ENCODE measurements around the gene TAX1BP1. TPM values are rescaled to one million over a fixed set of nuclear protein-coding genes. Genes with fewer than 3 reads are reported as not detected.

Gene TAX1BP1
- polyA plus RNA-seq, 1 donor from 2014 or later: 115 TPM

GRCh38 chr7:27822245-27822644 is 82.3 kb downstream of the TAX1BP1 start:
- H3K9ac ChIP-seq (ENCODE audit: low read length): no peak overlapping the region
- H3K27ac ChIP-seq (ENCODE audit: low read length): no peak overlapping the region
- H3K36me3 ChIP-seq (ENCODE audit: insufficient read depth, low read length): no peaks in the 10 kb centered on the region
- no peaks in the 10 kb centered on the region for H3K9me2 ChIP-seq (ENCODE audit: insufficient read depth, low read length)
- TF ChIP-seq EP300 (conservative IDR thresholded peaks at IDR 0.05; ENCODE audit: poor library complexity, severe bottlenecking): no peak
- no peak for TF ChIP-seq SMC3 (conservative IDR thresholded peaks at IDR 0.05; ENCODE audit: poor library complexity)
- TF ChIP-seq CTCF (IDR thresholded peaks at IDR 0.05; ENCODE audit: poor library complexity, severe bottlenecking): no peak
- TF ChIP-seq MXI1 (conservative IDR thresholded peaks at IDR 0.05; ENCODE audit: poor library complexity, severe bottlenecking): no peak
- no peak for TF ChIP-seq TAF1 (IDR thresholded peaks at IDR 0.05; ENCODE audit: low read depth)
- no peak for TF ChIP-seq RAD21 (conservative IDR thresholded peaks at IDR 0.05)
- no peak for TF ChIP-seq POLR2AphosphoS5 (IDR thresholded peaks at IDR 0.05)
- no peak for TF ChIP-seq REST (IDR thresholded peaks at IDR 0.05; ENCODE audit: borderline replicate concordance)
- TF ChIP-seq EZH2 (IDR thresholded peaks at IDR 0.05; ENCODE audit: borderline replicate concordance, insufficient read depth, low read length, poor library complexity, severe bottlenecking): no peak
- H3K4me2 ChIP-seq (ENCODE audit: low read length): no peak overlapping the region
- H4K20me1 ChIP-seq (ENCODE audit: insufficient read depth): no peaks in the 10 kb centered on the region
- H3F3A ChIP-seq (ENCODE audit: insufficient read depth, low read length, poor library complexity, severe bottlenecking): no peaks in the 10 kb centered on the region
- H2AFZ ChIP-seq (ENCODE audit: low read depth, low read length): no peak overlapping the region
- no peaks in the 10 kb centered on the region for H3K9me3 ChIP-seq (ENCODE audit: low read length)
- no peak overlapping the region for H3K4me3 ChIP-seq (ENCODE audit: low read length)
- H3K27me3 ChIP-seq (ENCODE audit: insufficient read depth, low read depth, low read length): no peaks in the 10 kb centered on the region
- no peaks in the 10 kb centered on the region for H3K79me2 ChIP-seq (replicated peaks; ENCODE audit: insufficient read depth, low read length)

GRCh38 chr7:27825891-27826290 is 85.9 kb downstream of the TAX1BP1 start:
- no peaks in the 10 kb centered on the region for H3K27me3 ChIP-seq (ENCODE audit: insufficient read depth, low read depth, low read length)
- TF ChIP-seq TAF1 (IDR thresholded peaks at IDR 0.05; ENCODE audit: low read depth) (no peak), MXI1 (conservative IDR thresholded peaks at IDR 0.05; ENCODE audit: poor library complexity, severe bottlenecking) (no peak), POLR2AphosphoS5 (IDR thresholded peaks at IDR 0.05) (no peak), EP300 (conservative IDR thresholded peaks at IDR 0.05; ENCODE audit: poor library complexity, severe bottlenecking) (no peak), CTCF (IDR thresholded peaks at IDR 0.05; ENCODE audit: poor library complexity, severe bottlenecking) (no peak), REST (IDR thresholded peaks at IDR 0.05; ENCODE audit: borderline replicate concordance) (no peak), SMC3 (conservative IDR thresholded peaks at IDR 0.05; ENCODE audit: poor library complexity) (no peak), RAD21 (conservative IDR thresholded peaks at IDR 0.05) (no peak), EZH2 (IDR thresholded peaks at IDR 0.05; ENCODE audit: borderline replicate concordance, insufficient read depth, low read length, poor library complexity, severe bottlenecking) (no peak)
- no peaks in the 10 kb centered on the region for H3K9me3 ChIP-seq (ENCODE audit: low read length)
- H3K36me3 ChIP-seq (ENCODE audit: insufficient read depth, low read length): no peaks in the 10 kb centered on the region
- H3K4me3 ChIP-seq (ENCODE audit: low read length): no peak overlapping the region
- no peaks in the 10 kb centered on the region for H4K20me1 ChIP-seq (ENCODE audit: insufficient read depth)
- no peaks in the 10 kb centered on the region for H3K79me2 ChIP-seq (replicated peaks; ENCODE audit: insufficient read depth, low read length)
- no peaks in the 10 kb centered on the region for H3K9me2 ChIP-seq (ENCODE audit: insufficient read depth, low read length)
- H2AFZ ChIP-seq (ENCODE audit: low read depth, low read length): no peak overlapping the region
- no peak overlapping the region for H3K4me2 ChIP-seq (ENCODE audit: low read length)
- H3K27ac ChIP-seq (ENCODE audit: low read length): no peak overlapping the region
- H3K9ac ChIP-seq (ENCODE audit: low read length): no peak overlapping the region
- H3F3A ChIP-seq (ENCODE audit: insufficient read depth, low read length, poor library complexity, severe bottlenecking): no peaks in the 10 kb centered on the region
